Mammary epithelial cell (primary cell): ENCODE data around the gene NRF1.

Experiments used
- CTCF ChIP-seq, 2 donors: IDR thresholded peaks in 1 of 2; conservative IDR thresholded peaks in 1 of 2; 2 replicates each; pipeline ENCODE4 v1.5.1; 2011 to 2012; ENCODE audit warnings: inconsistent platforms in 2 of 2, low read length in 2 of 2, mild to moderate bottlenecking in 2 of 2, control low read depth in 1 of 2, low read depth in 1 of 2; ENCODE audit not compliant: insufficient read depth in 1 of 2; ENCODE audit errors: extremely low read depth in 1 of 2
- EZH2 ChIP-seq: IDR thresholded peaks from 2 replicates; pipeline ENCODE4 v1.6.1; 2012; ENCODE audit warnings: low read length, inconsistent platforms, borderline replicate concordance

DNA sequence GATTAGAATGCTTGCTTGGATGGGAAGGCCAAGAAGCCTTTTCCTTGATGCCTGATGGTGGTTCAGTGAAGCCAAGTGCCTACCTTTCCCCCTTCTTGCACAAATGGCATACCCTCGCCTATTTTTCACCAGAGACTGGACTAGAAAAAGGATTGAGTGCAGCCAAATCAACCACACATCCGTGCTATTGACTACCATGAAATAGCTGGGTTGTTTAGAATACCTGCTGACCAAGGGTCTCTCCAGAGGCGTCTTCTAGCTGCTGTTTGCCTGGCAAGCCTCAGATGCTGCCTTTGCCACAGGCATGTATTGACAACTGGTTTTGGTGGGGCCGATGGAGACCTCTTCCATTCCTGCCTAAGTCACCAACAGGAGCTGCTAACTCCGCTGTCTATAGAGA, 146.5 kb downstream of the NRF1 start:
- TF ChIP-seq EZH2 (no peak), CTCF (conservative IDR thresholded peaks at IDR 0.05 in 1 of 2, IDR thresholded peaks at IDR 0.05 in 1 of 2; ENCODE audit: extremely low read depth in 1 of 2, insufficient read depth in 1 of 2, low read depth in 1 of 2, low read length in 2 of 2) (no peak)
